ENCODE data around the gene SYCE3.

- TF ChIP-seq EZH2phosphoT487 (IDR thresholded peaks at IDR 0.05; ENCODE audit: borderline replicate concordance, low read depth) (no peak), CTCF (IDR thresholded peaks at IDR 0.05) (no peak)
Observed at GRCh38 chr22:50548040-50548920, 14.4 kb downstream of the SYCE3 start.
